ENCODE data around the gene DGKQ. TPM values are rescaled to one million over a fixed set of nuclear protein-coding genes. Genes with fewer than 3 reads are reported as not detected.
"Not testable (repeated sequence)": the region's sequence is repeated elsewhere in the genome, so short reads cannot be mapped to it uniquely, and the experiment has no call there.

DGKQ gene
- total and polyA plus RNA-seq, 9 of the 15 experiments (the other 6 are each of a cell fraction or from before 2014, with no cell fraction given): 0.17 to 22.0 (median 5.6) TPM

DNA sequence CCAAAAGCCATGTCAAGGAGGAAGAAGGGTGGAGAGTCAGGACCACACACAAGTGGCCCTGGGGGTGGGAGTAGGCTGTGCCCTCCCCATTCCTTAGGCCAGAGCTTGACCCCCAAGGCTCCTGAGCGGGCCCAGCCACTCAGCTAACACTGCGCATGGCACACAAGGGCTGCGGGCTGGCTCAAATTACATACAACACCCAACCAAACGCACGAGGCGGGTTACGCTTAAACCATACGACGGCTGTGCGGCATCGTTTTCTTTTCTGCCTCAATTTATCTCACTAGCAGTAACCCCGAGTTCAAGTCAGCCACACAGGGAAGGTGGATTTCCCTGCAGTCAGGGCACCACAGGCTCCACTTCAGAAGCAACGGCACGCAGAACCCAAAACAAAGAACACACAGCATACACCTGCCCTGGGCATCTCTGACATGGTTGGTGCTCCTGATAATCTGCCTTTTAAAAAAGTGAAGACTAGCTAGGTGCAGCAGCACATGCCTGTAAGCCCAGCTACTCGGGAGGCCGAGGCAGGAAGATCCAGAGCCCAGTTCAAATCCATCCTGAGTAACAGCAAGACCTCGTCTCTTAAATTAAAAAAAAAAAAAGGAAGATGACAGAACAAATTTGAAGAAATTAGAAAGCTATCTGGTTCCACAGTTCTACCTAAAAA lies 44.1 kb downstream of the DGKQ start:
- no TSS peak for BruUV-seq (replicated peaks)
- peaks cover 25 to 33% of the 10 kb centered on the region in 2 experiments for H3K4me1 ChIP-seq (replicated peaks in 1 of 2; ENCODE audit: control insufficient read depth in 2 of 2, insufficient read depth in 2 of 2, low read length in 2 of 2)
- DNase-seq (ENCODE audit: extremely low read depth in 1 of 4, low spot score in 3 of 4) (no peak), ATAC-seq (no peak), FAIRE-seq (no peak)
- WGBS (ENCODE audit: insufficient coverage, low coverage, missing lambda C conversion rate): 92% methylated on average over 12 of the region's 17 CpGs
- H3K9me3 ChIP-seq (replicated peaks; ENCODE audit: control insufficient read depth, insufficient read depth, low read depth, low read length): no peaks in the 10 kb centered on the region
- TF ChIP-seq RBFOX2 (IDR thresholded peaks at IDR 0.05; ENCODE audit: low read depth, low read length) (peak; percentile 33; the same call in 1 of the 2 replicates), KDM4B (IDR thresholded peaks at IDR 0.05; ENCODE audit: borderline replicate concordance in 2 of 2, low read depth in 1 of 2) (no peak)
- CTCF ChIA-PET (ENCODE audit: low intra/inter-chr PET ratio): no interaction called here
- no peak overlapping the region for H2AFZ ChIP-seq (ENCODE audit: low read depth, low read length)
- intact Hi-C loops (cut with micrococcal nuclease): no loop called here
- H3K9me1 ChIP-seq (ENCODE audit: control insufficient read depth, insufficient read depth, low read length): no peaks in the 10 kb centered on the region
- peaks cover 78% of the 10 kb centered on the region for H3K79me2 ChIP-seq (ENCODE audit: control insufficient read depth, insufficient read depth, low read length)
- no peaks in the 10 kb centered on the region for H3K27me3 ChIP-seq (ENCODE audit: control insufficient read depth in 2 of 2, insufficient read depth in 2 of 2, low read length in 2 of 2)
- H3K27ac ChIP-seq (ENCODE audit: extremely low read depth, low read depth, low read length): no peak overlapping the region
- POLR2A ChIA-PET: interaction anchor here (0.6 to 2.1 kb wide), 3 partner anchors 10 to 109 kb away, joined by 3 to 6 read pairs (median 3); no protein-coding TSS in a partner anchor
- H3K4me3 ChIP-seq: no peak overlapping the region
- in situ Hi-C loops (cut with MboI): no loop called here
- peaks cover 41% of the 10 kb centered on the region for H4K20me1 ChIP-seq (replicated peaks; ENCODE audit: control insufficient read depth, insufficient read depth, low read length)
- H3K9ac ChIP-seq (ENCODE audit: insufficient read depth in 1 of 2, low read depth in 2 of 2, low read length in 2 of 2): peak overlapping the region in 1 of 2 experiments; percentile 65; a peak in 2 of 4 replicates
- H3K36me3 ChIP-seq (ENCODE audit: control insufficient read depth, insufficient read depth, low read length): peaks cover 17% of the 10 kb centered on the region; the same call in 2 of the 3 replicates
- no peak overlapping the region for H3K4me2 ChIP-seq (ENCODE audit: insufficient read depth, low read length)

DNA sequence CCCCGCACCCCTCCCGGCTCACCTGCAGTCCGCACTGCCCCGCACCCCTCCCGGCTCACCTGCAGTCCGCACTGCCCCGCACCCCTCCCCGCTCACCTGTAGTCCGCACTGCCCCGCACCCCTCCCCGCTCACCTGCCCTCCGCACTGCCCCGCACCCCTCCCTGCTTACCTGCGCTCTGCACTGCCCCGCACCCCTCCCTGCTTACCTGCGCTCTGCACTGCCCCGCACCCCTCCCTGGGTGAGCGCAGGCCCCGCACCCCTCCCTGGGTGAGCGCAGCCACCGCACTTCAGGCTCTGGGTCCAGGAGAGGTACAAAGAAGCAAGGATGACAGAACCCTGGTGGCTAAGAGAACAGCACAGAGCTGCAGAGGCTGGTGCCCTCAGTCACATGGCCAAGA lies 45.8 kb downstream of the DGKQ start:
- peaks cover 21% of the 10 kb centered on the region; the same call in 2 of the 3 replicates for H3K36me3 ChIP-seq (ENCODE audit: control insufficient read depth, insufficient read depth, low read length)
- H4K20me1 ChIP-seq (replicated peaks; ENCODE audit: control insufficient read depth, insufficient read depth, low read length): peaks cover 41% of the 10 kb centered on the region
- H3K27ac ChIP-seq (ENCODE audit: extremely low read depth, low read depth, low read length); H3K4me2 ChIP-seq (ENCODE audit: insufficient read depth, low read length); H3K9me1 ChIP-seq (ENCODE audit: control insufficient read depth, insufficient read depth, low read length); BruUV-seq (replicated peaks); POLR2A ChIA-PET; H3K4me3 ChIP-seq; in situ Hi-C loops (cut with MboI); ATAC-seq; FAIRE-seq; CTCF ChIA-PET (ENCODE audit: low intra/inter-chr PET ratio); H3K27me3 ChIP-seq (ENCODE audit: control insufficient read depth in 2 of 2, insufficient read depth in 2 of 2, low read length in 2 of 2); intact Hi-C loops (cut with micrococcal nuclease); DNase-seq (ENCODE audit: extremely low read depth in 1 of 4, low spot score in 3 of 4); H2AFZ ChIP-seq (ENCODE audit: low read depth, low read length); H3K9me3 ChIP-seq (replicated peaks; ENCODE audit: control insufficient read depth, insufficient read depth, low read depth, low read length); H3K9ac ChIP-seq (ENCODE audit: insufficient read depth in 1 of 2, low read depth in 2 of 2, low read length in 2 of 2): not testable (repeated sequence)
- peaks cover 29 to 33% of the 10 kb centered on the region in 2 experiments for H3K4me1 ChIP-seq (replicated peaks in 1 of 2; ENCODE audit: control insufficient read depth in 2 of 2, insufficient read depth in 2 of 2, low read length in 2 of 2)
- peaks cover 87% of the 10 kb centered on the region for H3K79me2 ChIP-seq (ENCODE audit: control insufficient read depth, insufficient read depth, low read length)
- WGBS (ENCODE audit: insufficient coverage, low coverage, missing lambda C conversion rate): 100% methylated on average over 6 of the region's 21 CpGs
